Effector CD4-positive, alpha-beta T cell (primary cell): Measurements from ENCODE around the gene SLC51B.
A peak's percentile ranks its signal among the peaks of the same experiment; 100 is the strongest.
"Not testable (repeated sequence)": the region's sequence is repeated elsewhere in the genome, so short reads cannot be mapped to it uniquely, and the experiment has no call there.

Experiments
- DNase-seq: peaks from one replicate; pipeline ENCODE4 v3.0.0-alpha.2; 2020

The SLC51B gene

DNA sequence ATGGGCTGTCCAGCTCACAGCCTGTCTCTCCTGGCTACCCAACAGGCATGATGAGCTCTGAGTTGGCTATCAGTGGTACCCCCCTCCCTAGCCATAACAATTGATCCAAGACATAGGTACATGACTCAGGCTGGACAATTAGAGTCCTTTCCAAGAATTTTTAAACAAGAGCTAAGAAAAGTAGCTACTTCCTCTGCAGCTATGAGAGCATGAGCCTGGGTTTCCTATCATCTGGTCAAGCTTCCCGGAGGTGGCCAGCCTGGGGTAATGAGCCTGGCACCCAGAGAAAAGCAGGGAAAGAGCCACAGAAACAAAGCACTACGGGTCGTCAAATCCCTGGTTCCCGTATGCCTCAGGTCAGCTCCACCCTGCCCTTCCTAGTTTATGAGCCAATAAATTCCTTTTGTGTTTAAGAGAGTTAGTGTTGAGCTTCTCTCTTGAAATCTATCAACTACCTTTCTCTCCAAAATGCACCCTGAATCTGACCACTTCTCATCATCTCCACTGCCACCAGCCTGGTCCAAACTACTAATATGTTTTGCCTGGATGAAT is 2.3 kb upstream of the SLC51B start:
- DNase-seq = no peak

DNA sequence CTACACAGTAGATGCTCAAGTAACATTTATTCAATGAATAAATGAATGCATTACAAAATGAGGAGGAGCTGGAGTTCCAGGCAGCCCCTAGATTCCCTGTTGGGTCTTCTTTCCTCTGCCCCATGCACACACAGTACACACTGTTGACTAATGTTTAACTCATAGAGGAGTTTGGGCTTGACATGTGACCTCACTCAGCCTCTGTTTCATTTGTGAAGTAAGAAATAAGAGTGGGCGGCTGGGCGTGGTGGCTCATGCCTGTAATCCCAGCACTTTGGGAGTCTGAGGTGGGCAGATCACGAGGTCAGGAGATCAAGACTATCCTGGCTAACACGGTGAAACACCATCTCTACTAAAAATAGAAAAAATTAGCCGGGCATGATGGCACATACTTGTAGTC is 969 bp upstream of the SLC51B start:
- not testable (repeated sequence) for DNase-seq

DNA sequence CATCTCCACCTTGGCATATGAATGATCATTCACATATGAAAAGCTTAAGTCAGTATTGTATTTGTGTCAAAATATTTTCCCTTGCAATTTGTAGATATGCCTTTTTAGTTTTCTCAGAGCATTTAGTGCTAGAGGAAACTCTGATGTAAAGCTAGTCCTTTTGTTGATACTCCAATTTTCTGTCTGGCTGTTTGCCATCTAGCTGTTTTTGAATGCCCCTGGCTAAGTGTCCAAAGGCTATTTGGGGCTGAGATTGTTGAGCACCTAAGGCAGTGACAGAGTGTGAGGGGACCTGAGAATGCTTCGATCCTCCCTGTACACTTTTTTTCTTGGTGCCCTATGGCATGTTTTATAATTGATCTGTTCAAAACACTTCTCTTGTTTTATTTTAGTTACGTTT is 3.1 kb downstream of the SLC51B start:
- no peak for DNase-seq

DNA sequence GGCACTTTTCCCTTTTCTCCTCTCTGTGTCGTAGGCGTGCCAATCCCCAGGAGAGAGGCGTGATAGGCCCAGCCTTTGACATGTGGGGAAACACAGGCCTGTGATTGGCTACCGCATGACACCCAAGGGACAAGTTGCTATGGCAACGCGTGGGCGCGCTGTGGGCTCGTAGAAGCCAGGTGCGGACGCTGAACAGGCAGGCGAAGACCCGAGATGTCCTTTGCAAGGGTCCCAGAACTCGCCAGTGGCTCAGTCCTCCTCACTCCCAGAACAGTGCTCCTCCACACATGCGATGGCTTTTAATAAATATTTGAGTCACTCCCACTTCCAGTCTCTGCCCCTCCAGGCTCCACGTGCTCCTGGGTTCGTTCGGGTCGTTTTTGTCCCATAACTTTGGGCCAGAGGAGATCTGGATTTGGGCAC is 4.2 kb downstream of the SLC51B start:
- DNase-seq = peak; percentile 79

DNA sequence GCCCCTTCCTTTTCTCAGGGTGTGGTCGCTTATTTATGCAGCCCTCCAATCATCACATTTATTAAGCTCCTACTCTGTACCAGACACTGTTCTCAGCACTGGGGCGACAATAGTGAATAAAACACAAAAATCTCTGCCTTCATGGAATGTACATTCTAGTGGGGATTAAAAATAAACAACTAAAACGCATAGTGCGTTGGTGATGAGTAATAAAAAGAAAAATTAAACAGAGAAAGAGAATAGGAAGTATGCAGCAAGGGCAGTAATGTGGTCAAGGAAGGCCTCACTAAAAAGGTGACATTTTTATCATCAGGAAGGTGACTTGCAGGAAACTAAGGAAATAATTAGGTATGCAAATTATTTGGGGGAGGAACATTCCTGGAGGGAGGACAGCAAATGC is 5.1 kb downstream of the SLC51B start:
- no peak for DNase-seq

DNA sequence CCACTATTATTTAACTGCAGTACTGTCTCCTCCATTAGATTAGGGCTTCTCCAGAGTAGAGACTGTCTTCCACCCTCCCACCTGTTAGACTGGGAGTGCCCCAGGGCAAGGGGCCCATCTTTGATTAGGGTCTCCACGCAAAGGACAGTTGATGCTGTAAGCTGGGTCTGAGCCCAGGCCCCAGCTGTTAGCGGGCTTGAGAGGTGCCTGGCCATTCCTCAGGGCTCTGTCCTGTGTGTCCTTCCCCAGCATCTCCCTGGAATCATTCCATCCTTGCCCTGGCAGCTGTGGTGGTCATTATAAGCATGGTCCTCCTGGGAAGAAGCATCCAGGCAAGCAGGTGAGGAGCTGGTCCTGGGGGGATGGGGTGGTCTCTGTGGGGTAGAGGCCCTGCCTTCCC is 6.1 kb downstream of the SLC51B start:
- DNase-seq = no peak

DNA sequence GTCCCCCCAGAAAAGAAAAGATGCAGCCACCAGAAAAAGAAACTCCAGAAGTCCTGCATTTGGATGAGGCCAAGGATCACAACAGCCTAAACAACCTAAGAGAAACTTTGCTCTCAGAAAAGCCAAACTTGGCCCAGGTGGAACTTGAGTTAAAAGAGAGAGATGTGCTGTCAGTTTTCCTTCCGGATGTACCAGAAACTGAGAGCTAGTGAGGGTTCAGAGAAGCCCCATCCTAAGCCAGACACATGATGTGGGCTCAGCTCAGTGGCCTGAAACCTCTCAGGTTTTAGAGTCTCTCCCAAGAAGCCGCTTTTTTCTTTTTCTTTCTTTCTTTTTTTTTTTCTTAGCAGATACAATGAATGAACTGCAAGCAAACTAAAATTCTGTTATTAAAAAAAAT is 7.8 kb downstream of the SLC51B start:
- no peak for DNase-seq

DNA sequence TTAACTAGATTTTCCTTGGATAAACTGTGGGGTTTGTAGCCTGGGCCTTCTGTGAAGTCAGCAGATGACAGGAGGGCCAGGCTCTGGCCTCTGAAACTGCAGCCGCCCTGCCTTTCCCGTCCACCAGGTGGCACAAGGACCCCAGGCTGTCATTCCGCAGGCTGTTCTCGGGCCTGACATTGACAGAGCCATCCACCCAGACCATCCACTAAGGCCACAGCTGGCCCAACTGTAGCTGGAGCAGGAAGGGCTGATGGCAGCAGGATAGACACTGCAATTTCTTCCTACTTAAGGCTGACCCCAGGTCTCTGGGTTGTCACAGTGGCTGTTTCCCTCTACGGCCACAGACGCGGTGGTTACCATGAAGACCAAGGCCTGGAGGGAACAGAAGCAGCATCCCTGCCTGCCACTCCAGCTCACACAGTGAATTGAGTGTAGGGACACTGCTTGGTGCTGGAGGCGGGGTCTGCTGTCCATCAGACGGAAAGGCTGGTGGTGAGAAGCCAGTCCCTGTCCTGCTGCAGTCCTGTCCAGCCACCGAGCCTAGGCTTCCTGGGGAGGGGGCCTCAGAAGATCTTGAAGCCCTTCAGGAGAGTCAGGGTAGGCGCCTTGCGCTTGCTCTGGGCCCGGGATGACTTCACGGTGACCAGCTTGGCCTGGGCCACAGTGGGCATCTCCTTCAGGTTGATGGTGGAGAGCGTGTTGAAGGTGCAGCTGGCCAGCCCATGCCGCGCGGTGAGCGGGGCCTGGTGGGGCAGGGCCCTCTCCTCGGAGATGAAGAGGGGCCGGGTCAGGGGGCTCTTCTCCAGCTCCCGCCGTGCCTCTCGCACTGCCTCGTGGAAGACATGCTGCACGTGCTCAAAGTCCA is 9.4 kb downstream of the SLC51B start:
- DNase-seq = peak; percentile 23

DNA sequence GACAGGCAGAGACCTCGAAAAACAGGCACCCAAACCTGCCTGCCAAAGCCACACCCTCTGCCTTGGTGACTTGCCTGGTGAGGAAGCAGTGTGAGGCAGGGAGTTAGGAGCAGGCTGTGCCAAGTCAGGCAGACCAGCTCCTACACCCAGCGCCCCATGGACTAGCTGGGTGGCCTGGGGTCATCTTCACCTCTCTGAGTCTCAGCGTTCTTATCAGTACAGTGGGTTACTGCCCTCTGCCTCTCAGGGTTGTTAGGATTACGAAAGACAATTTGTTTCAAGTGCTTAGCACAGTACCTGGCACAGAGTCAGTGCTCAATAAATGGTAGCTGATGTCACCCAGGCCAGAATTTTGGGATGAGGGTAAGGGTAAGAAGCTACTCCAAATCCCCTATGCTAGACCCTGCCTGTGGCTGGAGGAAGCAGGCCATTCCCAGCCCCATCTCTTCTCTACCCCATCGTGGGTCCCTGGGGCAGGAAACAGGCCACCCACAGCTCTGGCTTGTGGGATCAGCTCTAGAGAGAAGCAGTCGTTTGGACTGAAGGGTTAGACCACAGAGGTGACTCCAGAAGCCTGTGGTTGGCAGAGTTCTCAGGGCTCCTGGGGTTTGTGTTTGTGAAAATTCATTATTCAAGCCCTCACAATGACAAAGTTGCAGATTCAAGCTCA is 10.1 kb downstream of the SLC51B start:
- no peak for DNase-seq

DNA sequence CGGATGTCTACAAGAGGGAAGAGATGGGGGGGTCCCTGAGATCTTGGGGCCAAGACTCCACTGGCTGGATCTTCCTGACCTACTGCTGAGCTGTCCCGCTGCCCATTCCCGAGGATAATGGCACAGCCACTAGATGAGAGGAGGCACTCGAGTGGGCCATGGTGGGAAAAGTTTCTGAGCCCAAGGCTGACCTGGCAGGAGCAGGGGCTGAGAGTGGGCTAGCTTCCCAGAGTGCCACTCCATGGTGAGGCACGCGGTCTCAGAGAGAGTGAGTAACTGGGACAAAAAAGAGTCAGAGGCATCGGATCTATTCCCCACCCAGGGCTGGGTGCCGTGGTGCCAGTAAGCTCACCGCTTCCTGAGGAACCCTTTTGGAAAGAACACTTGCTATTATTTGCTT is 10.9 kb downstream of the SLC51B start:
- no peak for DNase-seq

DNA sequence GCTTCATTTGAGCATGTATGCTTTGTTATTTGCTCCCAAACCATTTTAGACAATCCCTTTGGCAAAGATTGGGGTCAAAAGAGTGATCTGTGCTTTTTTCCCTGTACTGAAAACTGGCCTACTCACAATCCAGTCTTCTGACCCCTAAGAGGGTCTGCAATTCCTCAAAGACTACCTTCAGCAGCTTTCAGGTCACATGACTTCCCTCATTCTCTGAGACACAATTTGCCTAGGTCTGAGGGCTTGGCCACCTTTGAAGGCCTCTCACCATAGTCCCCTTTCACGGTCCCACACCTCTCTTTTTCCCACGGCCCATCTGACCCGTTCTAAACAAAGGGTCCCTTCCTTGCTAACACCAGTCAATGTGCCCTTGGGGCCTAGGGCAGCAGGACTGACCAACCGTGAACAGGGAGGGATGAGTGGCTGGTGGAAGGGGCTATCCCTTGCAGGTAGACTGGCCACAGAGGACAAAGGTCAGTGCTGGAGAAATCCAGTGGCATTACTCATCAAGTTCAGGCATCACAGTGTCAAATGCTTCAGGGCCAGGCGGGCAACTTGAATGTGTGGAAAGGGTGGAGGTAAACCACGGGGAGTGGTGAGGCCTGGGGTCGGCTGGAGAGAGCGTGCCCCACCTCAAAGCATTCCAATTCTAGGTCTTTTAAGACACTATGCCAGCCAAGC is 11.8 kb downstream of the SLC51B start:
- DNase-seq = no peak

DNA sequence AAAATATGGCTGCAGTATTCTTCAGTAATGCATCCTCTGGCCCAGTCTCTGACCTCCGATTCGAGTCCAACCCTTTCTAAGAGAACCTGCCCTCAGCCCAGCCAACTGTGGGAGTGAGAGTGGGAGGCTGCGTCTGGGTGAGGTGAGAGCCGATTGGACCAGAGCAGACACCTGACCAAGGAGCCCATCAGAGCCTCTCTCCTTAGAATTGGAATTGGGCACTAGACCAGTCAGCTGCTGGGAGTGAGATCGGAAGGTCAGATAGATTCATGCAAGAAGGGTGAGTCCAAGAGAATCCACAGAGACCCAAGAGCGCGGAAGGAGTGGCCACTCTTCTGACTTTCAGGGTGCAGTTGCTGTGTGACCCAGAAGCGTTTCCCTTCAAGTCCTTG is 12.4 kb downstream of the SLC51B start:
- DNase-seq = no peak

DNA sequence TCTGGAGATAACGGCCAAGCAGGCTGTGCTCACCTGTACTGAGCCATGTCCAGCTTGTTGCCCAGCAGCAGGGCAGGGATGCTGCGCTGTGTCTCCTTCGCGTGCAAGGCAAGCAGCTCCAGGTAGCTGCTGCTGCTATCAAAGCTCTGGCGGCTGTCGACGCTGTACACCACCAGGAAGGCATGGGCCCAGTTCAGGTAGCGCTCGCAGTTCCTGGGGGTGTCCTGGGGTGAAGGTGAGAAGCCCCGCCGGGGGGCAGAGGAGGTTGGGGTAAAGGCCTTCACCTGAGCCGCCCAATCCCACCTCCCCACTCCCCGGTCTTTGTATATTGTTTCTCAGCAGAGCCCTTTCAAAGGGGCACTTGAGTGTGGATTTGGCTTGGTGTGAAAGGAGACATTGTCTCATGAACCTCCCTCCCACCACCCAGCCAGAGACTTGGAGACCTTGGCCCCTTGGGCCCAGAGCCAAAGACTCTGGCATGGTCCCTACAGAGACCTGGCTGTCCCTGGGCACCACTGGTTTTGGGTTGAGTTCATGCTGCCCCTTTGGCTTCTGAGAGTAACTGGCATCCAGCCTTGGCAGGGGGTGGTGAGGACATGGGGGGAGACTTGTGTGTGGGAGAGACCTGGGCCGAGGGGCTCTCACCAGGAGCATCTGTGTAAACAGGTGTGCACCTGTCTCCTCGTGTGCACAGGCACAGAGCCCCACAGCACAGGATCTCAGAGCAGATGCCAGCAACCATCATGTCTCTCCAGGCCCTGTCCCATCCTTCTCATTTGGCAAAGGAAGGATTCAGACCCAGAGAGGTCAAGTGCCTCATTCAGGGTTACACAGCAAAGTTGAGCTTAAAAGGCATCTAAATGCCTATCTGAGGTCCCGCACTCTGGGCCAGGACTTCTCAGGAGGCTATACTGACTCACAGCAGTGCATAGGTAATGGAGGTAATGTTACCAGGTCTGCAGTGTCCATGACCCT is 13.5 kb downstream of the SLC51B start:
- no peak for DNase-seq

DNA sequence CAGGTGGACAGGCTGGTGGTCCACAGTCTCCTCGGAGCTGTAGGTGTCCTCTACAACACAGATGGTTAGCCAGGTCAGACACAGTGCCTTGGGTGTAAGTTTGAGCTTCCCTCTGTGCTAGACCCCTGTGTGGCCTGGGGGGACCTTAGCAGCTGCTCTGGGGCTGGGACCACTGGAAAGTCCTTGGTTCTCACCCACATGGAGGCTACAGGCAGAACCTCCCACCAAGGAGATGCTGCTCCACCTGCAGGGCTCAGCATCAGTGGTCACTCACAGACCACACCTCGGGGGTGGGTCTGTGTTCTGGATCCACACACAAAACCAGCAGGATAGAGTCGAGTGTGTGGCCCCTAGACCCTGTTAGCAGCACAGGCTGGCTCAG is 14.2 kb downstream of the SLC51B start:
- no peak for DNase-seq

DNA sequence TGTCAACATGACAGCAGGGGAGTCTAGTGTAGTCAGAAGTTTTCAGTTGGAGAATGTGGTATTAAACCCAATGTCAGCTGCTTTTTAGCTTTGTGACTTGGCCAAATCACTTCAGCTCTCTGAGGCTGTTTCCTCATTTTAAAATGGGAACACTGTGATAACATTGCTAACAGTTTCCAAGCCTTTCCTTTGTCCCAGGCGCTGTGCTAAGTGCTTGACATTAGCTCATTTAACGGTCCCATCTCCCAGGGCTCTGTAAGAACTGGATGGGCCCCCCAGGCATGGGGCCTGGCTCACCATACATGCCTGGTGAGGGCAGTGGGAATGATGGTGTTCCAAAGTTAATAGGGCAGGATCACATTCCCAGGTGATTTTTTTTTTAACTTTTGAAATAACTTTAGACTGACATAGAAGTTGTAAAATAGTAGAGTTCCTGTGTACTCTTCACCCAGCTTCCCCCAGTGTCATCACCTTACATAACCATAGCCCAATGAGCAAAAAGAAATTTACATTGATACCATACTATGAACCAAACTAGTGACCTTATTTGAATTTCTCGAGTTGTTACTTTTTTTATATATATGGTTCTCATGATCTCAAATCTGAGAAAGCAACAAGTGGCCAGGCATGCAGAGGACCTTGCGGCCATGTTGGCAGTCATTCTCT is 14.9 kb downstream of the SLC51B start:
- no peak for DNase-seq

DNA sequence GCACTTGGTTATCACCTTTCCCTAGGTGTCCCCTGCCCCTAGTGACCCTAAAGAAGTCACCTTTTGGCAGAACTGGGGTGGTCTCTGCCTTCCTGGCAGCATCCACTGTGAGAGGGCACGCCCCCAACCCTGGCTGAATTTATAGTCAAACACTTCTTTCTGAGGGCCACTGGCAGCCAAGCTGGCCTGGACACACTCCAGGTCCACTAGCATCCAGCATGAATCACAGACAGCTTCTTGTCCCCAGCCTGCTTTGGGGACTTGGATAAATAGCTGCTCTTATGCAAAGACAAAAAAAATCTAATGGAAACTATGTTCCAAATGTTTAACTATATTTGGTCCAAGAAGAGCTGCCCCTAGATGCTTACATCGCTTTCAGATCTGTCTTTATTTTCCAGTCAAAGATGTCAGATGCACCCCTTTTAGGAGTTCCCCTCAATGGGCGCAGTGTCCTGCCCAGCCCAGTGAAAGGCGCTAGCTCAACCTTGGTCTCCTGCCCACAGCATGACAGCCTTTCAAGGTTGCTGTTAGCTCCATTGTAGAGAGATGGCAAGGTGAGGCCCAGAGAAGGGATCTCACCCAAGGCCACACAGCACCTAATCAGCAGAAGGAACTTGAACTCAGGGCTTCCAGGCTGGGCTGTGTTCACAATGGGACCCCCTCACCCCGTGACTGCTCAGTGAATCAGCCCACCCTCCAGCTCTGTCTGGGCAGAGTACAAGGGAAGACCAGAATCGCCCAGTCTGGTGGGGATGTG is 15.6 kb downstream of the SLC51B start:
- DNase-seq = no peak

DNA sequence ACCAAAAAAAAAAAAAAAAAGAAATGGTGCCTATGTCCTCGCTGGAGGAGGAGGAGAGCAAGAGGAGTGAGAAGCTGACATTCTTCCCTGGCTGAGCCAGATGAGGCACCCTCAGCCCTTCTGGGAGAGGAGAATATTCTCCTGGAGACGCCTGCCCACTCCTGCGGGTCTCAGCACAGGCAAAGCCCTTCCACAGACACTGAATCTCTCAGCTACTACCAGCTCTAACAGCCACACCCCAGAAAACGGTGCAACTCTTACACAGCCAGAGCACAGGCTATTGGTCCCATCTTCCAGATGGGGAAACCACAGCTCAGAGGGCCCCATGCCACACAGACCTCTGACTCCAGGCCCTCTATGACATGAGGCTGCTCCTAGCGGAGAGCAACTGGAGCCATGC is 16.9 kb downstream of the SLC51B start:
- no peak for DNase-seq

DNA sequence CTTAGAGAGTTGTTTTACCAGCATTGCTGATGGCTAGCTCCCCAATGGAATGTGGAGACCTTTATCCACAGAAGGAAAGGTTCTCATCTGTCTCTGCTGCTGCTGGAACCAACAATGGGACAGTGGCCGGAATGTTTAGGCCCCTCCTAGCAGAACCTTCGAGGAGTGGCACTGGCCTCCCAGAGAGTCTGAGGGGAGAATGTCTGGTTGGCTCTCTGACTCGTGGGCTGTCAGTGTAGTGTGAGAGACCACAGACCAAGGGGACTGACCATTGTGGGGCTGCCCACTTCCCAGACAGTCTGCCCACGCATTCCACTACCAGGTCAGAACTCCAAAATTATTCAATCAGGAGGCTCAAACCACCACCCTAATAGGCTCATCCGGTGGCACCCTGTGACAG is 17.5 kb downstream of the SLC51B start:
- DNase-seq = no peak

DNA sequence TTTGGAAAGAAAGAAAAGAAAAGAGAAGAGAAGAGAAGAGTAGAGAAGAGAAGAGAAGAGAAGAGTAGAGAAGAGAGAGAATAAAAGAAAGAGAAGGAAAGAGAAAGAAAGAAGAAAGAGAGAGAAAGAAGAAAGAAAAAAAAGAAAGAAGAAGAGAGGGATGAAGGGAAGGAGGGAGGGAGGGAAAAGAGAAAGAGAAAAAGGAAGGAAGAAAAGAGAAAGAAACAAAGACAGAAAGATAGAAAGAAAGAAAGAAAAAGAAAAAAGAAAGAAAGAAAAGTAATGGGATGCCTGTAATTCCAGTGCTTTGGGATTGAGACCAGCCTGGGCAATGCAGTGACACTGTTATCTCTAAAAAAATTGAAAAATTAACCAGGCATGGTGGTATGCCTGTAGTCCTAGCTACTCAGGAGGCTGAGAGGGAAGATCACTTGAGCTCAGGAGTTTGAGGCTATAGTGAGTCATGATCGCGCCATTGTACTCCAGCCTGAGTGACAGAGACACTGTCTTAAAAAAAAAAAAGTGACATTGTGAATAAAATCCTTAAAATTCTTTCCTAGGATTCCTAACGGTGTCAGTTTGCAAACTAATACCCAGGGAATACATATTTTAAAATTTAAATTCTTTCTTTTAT is 20.9 kb downstream of the SLC51B start:
- no peak for DNase-seq

DNA sequence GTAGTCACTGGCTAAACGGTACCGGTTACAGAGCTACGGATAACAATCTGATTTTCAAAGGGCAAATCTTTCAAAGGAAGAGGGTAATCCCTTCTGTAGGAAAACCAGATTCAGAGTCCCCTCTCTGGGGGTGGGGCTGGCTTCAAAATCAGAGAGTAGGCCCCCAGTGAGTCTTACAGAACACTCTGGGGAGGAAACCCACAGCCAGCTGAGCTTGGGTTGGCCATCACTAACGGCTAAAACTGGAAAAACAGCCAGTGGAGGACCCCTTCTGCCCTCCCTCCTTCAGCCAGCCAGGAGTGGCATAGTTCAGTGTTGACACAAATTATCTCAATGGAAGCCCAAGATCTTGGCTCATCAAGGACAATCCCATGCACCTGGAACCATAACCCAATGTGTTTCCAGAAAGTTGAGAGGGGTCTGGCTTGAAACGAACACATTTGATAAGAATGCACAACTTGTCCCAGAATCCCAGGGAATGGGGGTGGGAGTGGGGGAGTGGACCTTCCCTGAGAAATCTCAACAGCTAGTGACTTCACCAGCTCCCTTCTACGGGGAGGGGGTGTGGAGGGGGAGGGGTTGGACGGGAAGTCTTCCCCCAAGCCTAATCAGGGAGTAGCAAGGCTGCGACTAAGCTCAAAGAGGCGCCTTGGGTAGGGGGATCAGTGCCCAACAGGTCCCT is 21.6 kb downstream of the SLC51B start:
- DNase-seq = no peak
